T-helper 1 cell treated with Interleukin-12 subunit alpha and Interleukin-12 subunit beta and Interleukin-4 antibody, amounts not matched to agents 30 ng/mL and 1 ng/mL, for 36 hours (primary cell): ENCODE data around the gene WDR26. TPM values are rescaled to one million over a fixed set of nuclear protein-coding genes. Genes with fewer than 3 reads are reported as not detected.
"Not testable (repeated sequence)": the region's sequence is repeated elsewhere in the genome, so short reads cannot be mapped to it uniquely, and the experiment has no call there.

Experiments used
- intact Hi-C: fragments of 100-400 bp; cut with micrococcal nuclease; formaldehyde crosslinking; loops from one replicate; pipeline ENCODE4 v1.15.1; 2024
- total RNA-seq: library from RNA; stranded (reverse); gene quantifications from 2 replicates; pipeline ENCODE4 v1.2.3, GENCODE V29; 2022

The WDR26 gene
- 85.5 and 90.3 TPM in 2 replicates for total RNA-seq

DNA sequence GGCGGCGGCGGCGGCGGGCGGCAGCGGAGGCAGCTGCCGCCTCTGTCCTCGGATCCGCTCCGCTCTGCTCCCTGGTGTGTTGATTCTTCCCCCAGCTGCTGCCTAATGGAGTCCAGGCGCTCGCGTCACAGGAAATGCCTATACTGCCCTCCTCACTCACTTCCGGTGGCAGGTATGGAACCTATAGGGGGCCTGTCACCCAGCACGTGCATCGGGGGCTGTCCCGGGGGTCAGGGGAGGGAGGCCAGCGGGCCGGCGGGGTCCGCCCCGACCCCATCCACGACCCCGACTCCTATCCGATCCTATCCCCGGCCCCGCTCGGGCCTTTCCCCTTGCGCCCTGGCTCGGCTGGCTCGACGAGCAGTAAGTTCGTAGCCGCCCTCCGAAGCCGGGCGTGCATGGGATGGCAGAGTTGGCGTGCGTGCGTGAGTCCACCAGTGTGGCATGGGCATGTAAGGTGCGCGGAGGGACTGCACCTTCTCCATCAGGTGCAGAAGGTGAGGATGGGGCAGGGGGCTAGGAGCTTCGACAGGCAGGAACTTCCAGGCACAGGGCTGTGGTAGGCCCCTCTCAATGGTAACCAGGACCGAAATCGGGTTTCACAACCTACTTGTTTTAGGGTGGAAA is at the start of gene WDR26:
WDR26 (minus strand) TSS at position 107 of the 627 bp plus-strand sequence.
- intact Hi-C loops = loop anchor here (1.0 to 10.0 kb wide), 14 partner anchors 22 to 1780 kb away; partner anchors contain the start of genes CNIH4, FBXO28, LBR and LEFTY1

DNA sequence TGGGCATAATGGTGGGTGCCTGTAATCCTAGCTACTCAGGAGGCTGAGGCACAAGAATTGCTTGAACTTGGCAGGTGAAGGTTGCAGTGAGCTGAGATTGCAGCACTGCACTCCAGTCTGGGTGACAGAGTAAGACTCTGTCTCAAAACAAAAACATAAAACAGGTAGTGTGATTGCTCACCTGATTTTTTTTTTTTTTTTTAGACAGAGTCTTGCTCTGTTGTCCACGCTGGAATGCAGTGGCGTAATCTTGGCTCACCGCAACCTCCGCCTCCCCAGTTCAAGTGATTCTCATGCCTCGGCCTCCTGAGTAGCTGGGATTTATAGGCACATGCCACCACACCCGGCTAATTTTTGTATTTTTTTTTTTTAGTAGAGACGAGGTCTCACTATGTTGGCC is 48.6 kb upstream of the WDR26 start:
- intact Hi-C loops = not testable (repeated sequence)

DNA sequence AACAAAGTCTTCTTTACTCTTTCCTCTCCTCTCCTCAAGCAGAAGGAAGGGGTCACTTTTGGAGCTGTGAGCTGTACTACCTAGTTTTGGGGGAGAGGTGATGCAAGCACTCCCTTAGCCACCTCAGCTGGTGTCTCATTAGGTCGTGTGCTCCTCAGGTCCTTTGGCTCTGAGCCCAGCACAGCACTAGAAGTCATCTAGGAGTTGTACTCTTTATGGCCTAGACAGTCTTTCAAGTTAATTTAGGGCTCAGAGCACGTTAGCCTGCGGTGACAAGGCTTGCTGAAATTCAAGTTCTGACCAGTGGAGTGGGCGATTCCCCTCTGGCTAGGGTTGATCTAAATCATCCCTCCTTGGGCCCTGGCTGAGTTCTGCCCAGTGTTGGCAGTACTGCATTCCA is 48.0 kb upstream of the WDR26 start:
- intact Hi-C loops = no loop called here

DNA sequence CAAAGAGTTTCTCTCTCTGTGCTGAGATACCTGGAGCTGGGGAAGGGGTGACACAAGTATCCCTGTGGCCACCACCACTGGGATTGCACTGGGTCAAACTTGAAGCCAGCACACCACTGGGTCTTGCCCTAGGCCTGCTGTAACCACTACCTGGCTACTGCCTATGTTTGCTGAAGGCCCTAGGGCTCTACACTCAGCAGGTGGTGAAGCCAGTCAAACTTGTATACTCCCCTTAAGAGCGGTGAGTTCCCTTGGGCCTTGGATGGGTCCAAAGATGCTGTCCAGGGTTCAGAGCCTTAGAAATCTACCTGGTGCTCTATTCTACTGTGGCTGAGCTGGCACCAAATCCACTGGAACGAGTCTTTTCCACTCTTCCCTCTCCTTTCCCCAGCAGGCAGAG is 47.0 kb upstream of the WDR26 start:
- intact Hi-C loops = no loop called here

DNA sequence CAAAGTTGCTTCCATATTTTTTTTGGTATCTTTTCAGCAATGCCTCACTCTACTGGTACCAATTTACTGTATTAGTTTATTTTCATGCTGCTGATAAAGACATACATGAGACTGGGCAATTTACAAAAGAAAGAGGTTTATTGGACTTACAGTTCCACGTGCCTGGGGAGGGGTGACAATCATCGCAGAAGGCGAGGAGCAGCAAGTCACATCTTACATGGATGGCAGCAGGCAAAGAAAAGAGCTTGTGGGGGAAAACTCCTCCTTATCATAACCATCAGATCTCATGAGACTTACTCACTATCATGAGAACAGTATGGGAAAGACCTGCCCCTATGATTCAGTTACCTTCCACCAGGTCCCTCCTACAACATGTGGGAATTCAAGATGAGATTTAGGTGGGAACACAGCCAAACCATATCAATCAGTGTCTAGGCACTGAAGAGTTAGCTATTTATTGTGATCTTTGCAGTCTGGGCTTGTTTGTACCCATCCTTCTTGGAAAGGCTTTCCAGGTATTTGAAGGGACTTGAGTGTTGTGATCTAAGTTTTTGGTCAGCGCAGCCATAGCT is 46.4 kb upstream of the WDR26 start:
- intact Hi-C loops = not testable (repeated sequence)

DNA sequence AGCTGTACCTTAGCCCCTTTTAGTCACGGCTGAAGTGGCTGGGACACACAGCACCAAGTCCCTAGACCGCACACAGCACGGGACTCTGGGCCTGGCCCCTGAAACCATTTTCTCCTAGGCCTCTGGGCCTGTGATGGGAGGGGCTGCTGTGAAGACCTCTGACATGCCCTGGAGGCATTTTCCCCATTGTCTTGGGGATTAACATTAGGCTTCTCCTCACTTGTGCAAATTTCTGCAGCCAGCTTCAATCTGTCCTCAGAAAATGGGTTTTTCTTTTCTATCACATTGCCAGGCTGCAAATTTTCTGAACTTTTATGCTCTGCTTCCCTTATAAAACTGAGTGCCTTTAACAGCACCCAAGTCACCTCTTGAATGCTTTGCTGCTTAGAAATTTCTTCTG is 45.6 kb upstream of the WDR26 start:
- intact Hi-C loops = not testable (repeated sequence)

DNA sequence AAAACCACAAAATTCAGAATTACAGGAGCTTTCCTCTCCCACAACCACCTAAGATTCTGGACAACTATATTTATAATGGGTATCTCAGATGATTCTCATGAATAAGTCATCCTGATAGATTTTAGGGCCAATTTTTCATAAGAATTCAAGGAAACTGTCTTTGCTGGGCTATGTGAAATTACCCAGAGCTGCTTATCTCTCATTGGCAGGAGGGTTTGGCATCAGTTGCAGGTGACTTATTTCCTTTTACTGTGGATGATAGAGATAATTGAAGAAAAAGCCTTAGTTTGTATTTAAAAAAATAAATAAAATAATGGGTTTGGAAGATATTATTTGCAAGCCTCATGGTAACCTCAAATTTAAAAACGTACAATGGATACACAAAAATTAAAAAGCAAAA is 38.2 kb upstream of the WDR26 start:
- intact Hi-C loops = no loop called here

DNA sequence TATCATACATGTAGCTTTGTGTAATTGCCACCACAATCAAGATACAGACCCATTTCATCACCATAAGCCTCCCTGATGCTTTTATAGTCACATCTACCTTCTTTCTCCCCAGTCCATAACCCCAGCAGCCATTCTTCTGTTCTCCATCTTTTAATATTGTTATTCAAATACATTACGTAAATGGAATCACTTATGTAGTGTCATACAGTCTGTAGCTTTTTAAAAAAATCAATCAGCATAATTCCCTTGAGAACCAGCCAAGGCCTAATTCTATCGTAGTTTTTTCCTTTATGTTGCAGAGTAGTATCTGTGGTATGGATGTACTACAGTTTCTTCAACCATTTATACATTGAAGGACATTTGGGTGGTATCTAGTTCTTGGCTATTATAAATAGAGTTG is 31.6 kb upstream of the WDR26 start:
- intact Hi-C loops = no loop called here

DNA sequence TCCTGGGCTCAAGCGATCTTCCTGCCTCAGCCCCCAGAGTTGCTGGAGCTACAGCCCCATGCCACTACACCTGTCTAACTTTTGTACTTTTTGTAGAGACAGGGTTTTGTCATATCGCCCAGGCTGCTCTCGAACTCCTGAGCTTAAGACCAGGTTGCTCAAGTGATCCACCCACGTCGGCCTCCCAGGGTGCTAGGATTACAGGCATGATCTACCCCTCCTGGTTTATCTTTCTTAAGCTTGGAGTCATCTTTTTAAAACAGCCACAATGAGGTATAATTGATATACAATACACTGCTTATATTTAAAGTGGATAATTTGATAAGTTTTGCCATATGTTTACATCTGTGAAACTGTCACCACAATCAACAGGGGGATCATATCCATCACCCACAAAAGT is 25.4 kb upstream of the WDR26 start:
- intact Hi-C loops = loop anchor here (5.0 kb wide), 1 partner anchor 38 kb away; no protein-coding TSS in a partner anchor

DNA sequence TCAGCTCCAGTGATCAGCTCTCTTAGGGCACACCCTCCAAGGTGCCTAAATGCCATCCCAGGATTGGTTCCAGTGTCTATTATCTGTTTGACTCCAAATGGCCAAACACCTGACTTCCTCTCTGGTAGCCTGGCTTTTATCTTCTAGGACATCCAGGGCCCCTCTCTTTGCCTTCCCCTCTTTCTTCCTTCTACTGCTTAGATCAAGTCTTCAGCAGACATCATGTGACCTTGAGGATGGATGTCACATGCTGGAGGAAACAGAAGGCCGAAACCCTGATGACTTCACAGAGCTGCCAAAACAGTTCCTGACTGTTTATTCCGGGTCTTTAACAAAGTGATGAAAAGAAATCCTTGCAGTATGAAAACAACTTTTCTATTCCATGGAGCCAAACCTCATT is 24.4 kb upstream of the WDR26 start:
- intact Hi-C loops = loop anchor here (5.0 kb wide), 1 partner anchor 37 kb away; no protein-coding TSS in a partner anchor

DNA sequence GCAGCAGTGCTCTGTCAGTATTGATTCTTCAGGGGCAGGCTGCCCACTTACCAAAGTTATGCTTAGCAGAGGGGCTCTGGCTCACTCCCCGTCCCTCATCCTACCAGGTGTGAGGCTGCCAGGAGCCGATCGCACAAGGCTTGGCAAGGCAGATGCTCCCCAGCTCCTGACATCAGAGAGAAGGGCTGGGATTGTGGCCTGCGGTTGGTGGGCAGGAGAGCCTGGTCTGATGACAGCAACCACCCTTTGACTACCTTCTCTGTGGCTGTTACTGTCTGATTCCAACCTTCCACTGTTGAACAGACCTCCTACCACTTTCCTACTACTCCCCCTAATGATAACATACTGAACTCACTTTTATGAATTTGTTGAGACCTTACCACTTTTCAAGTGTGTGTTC is 23.7 kb upstream of the WDR26 start:
- intact Hi-C loops = loop anchor here (5.0 kb wide), 1 partner anchor 36 kb away; no protein-coding TSS in a partner anchor

DNA sequence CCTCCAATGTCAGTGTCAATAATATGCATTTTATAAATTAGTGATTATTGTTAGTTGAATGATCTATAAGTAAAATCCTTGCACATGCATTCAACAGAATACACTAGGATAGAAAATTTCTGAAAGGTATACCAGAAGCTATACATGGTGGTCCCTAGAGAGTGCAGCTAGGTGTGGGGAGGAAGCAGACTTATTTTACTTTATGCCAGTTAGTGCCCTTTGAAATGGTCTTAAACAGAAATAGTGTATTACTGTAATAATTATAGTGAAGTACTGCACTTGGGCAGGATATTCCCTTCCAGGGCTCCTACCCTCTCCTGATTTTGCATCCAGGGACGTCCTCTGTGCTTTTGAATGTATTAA is 23.2 kb upstream of the WDR26 start:
- intact Hi-C loops = loop anchor here (1.0 to 5.0 kb wide), 6 partner anchors 22 to 341 kb away; partner anchors contain the start of gene CNIH4

DNA sequence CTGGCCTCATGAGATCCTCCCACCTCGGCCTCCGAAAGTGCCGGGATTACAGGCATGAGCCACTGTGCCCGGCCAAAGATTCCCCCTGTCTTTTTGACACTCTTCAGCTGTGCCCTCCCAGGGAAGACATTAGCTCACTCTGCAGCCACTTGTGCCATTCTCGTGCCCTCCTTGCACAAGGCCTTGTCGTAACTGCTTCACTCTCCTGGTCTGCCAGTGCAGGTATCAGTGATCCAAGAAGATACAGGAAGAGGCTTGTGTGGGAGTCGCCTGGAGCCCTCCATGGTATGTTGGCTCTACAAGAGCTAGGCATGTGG is 22.0 kb upstream of the WDR26 start:
- intact Hi-C loops = loop anchor here (5.0 kb wide), 1 partner anchor 34 kb away; no protein-coding TSS in a partner anchor

DNA sequence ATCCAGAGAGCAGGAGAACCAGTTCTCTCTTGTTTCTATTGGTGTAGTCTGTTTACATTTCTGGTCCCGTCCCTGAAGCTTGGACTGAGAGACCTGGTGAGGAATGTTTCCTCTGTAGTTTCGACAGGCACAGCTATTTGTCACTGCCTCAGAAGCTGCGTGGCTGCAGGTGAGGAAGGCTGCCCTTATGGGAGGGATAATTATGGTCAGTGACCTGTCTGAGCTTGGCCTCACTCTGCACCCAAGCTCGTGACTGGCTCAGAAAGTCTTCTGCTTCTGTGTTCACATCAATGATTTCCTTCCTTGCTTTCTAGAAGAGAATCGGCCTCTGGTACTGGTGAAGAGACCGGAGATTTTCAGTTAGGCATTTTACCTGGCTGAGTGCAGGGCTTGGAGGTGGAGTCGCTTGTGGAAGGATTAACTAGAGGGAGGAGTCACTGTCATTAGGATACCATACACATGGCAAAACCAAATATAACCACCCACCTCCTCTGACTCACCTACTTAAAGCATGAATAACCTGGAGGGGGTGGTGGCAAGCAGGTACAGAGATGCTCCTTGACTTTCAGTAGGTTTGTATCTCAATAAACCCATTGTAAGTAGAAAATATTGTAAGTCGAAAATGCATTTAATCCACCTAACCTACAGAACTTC is 19.9 kb upstream of the WDR26 start:
- intact Hi-C loops = loop anchor here (5.0 kb wide), 1 partner anchor 32 kb away; no protein-coding TSS in a partner anchor

DNA sequence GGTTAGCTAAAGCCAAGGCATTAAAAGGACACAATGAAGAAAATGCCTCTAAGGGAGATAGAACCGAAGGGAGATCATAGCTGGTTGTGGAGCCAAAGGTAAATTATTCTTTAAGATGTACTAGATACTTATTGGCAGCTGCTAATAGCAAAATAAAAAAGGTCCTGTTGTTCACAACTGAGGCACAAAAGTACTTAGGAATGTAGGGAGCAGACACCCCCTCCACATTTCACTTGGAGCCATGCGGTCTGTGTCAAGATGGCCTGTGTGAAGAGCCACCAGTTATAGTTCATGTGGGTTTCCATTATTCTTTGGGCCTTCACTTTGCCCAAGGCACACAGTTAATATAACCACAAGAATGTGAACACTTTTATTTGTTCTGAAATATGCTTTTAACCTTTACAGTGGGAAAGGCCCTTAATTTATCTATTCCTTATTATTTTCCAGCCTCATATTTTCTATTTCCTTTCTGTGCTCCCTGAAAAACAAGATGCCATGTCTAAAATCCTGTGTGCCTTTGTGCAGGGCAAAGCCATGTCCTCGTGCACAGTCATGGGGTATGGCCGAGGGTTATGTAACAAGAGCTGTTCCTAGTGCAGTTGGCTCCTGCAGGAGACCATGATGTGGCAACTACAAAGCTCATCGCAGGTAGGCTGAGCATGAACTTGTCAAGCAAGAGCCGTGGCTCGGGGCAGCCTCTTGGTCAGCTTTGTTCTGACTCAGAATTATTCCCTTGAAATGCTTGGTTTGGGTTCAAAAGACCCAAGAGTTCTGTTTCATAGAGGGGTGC is 16.2 kb upstream of the WDR26 start:
- intact Hi-C loops = no loop called here

DNA sequence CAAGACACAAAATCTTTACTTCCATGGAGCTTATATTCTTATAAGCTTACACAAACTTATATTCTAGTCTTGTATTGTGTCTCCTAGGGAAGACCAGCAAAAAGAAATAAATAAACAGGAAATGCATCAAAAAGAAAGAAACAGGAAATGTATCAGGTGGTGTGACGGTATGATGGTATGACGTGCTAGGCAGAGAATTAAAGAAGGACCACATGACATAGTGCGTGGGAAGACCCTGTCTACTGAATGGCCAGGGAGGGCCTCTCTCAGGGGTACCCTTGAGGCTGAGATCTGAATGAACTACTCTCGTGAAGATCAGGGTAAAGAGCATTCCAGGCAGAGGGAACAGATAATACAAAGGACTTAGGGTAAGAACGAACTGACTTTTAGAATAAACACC is 15.6 kb upstream of the WDR26 start:
- intact Hi-C loops = no loop called here

DNA sequence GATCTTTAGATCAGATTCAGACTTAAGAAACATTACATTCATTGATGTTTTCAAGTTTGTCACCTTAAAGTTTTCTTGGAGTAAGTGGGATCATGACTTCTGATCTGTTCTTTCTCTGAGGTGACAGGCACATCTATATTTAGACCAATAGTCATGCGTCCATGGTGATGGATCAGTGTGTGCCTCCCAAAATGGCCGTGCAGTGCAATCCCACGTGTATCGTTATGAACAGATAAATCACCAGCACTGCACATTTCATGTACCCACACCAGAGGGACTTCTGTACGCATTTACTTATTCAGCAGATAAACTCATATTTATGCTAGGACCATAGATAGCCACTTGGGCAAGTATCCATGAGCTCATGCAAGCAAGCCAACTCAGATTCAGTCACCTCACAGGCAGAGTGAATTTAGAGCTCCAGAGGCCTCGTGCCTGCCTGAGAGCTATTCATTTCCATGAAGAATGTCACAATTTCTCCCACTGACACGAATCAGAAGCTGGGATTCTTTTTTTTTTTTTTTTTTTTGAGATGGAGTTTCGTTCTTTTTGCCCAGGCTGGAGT is 13.9 kb upstream of the WDR26 start:
- intact Hi-C loops = no loop called here

DNA sequence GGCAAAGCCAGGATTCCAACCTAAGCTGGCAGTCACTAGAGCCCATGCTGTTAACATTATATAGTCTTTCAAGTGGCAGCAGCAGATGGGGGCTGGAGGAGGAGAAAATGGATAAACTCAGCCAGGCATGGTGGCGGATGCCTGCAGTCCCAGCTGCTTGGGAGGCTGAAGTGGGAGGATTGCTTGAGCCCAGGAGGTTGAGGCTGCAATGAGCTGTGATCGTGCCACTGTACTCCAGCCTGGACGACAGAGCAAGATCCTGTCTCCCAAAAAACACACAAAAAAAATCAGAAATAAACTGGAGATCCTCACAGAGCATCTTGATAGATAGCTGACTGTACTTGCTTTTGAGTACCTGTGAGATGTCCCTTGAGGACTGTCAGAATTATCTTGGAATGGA is 13.4 kb upstream of the WDR26 start:
- intact Hi-C loops = no loop called here

DNA sequence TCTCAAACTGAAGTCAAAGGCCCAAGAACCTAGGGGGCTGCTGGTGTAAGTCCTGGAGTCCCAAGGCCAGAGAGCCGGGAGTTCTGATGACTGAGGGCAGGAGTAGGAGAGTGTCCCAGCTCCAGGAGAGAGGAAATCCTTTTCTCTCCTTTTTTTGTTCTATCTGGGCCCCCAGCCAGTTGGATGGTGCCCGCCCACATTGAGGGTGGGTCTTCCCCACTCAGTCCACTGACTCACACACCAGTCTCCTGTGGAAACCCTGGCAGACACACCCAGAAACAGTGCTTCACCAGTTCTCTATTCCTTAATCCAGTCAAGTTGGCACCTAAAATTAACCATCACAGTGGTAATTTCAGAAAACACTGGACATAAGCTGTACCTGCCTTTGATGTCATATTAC is 12.7 kb upstream of the WDR26 start:
- intact Hi-C loops = no loop called here

DNA sequence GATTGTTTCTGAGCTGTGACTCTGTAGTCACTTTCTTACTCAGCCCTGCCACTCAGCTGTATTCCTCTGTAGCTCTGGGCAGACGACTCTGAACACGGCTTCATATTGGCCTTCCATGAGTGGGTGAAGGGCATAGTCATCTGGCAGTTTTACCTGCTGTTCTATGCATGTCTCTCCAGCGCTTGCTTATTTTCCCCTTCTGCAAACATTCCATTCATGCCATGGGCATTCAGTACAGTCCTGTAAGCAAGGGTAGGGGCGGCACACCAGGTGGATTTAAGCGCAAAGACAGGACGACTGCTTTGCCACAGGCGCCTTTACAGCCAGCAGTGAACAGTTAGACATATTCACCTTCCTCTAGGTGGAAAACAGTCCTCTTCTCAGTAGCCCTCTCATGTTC is 4.4 kb upstream of the WDR26 start:
- intact Hi-C loops = loop anchor here (10.0 kb wide), 3 partner anchors 1446 to 1784 kb away; partner anchors contain the start of genes LEFTY1, SDE2 and TMEM63A

DNA sequence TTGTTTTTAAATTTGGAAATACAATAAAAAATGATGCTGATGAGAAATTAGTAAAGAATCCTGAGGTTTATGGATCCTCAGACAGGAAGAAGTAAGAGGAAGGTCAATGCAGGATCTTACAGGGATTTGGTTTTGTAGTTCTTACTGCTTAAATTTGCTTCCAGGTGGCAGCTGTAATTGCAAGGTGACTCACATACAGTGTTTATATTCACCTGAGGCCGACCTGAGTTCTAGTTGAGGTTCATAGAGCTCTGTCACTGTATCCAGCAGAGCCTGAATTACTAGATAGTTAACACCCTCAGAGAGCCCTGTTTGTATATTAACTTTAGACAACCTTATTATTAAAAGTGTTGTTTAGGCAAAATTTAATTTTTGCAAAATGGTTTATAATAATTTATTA is 1.4 kb upstream of the WDR26 start:
- intact Hi-C loops = loop anchor here (1.0 to 10.0 kb wide), 6 partner anchors 21 to 1781 kb away; partner anchors contain the start of genes FBXO28, LEFTY1, SDE2 and TMEM63A
